ENCODE results near the gene EDARADD. TPM values are rescaled to one million over a fixed set of nuclear protein-coding genes. Genes with fewer than 3 reads are reported as not detected.
A peak's percentile ranks its signal among the peaks of the same experiment; 100 is the strongest.

EDARADD gene
- total RNA-seq, 1 donor from 2014 or later, result 17.0 TPM

DNA sequence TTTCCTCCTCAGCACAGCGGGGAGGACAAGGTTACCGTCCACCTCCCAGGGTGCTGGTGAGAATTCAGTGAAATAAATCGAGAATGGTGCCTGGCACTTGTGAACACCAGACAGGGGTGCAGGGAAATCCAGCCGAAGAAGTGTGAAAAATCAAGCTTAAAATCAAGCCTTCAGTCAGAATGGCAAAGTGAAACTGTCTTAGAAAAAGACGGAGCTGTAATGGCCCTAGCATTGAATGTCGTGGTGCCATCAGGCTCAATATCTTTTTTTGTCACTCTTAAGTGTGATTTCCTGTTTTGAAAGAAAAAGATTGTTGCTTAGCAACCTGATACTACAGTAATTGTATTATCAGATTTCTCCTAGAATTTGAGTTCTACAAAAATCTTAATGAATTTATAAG lies 22.1 kb downstream of the EDARADD start:
- Mint-ChIP-seq H3K4me3 (no peak overlapping the region), H3K36me3 (peaks cover 16% of the 10 kb centered on the region), H3K27me3 (ENCODE audit: low read depth) (no peaks in the 10 kb centered on the region), H3K4me1 (no peaks in the 10 kb centered on the region), H3K9me3 (no peaks in the 10 kb centered on the region), H3K27ac (peak overlapping the region; percentile 69)
- no peak for DNase-seq (ENCODE audit: low spot score in 2 of 2, unreplicated experiment in 2 of 2)
- TF ChIP-seq, protein P1, sequence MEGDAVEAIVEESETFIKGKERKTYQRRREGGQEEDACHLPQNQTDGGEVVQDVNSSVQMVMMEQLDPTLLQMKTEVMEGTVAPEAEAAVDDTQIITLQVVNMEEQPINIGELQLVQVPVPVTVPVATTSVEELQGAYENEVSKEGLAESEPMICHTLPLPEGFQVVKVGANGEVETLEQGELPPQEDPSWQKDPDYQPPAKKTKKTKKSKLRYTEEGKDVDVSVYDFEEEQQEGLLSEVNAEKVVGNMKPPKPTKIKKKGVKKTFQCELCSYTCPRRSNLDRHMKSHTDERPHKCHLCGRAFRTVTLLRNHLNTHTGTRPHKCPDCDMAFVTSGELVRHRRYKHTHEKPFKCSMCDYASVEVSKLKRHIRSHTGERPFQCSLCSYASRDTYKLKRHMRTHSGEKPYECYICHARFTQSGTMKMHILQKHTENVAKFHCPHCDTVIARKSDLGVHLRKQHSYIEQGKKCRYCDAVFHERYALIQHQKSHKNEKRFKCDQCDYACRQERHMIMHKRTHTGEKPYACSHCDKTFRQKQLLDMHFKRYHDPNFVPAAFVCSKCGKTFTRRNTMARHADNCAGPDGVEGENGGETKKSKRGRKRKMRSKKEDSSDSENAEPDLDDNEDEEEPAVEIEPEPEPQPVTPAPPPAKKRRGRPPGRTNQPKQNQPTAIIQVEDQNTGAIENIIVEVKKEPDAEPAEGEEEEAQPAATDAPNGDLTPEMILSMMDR (IDR thresholded peaks at IDR 0.05; ENCODE audit: unreplicated experiment), result no peak

DNA sequence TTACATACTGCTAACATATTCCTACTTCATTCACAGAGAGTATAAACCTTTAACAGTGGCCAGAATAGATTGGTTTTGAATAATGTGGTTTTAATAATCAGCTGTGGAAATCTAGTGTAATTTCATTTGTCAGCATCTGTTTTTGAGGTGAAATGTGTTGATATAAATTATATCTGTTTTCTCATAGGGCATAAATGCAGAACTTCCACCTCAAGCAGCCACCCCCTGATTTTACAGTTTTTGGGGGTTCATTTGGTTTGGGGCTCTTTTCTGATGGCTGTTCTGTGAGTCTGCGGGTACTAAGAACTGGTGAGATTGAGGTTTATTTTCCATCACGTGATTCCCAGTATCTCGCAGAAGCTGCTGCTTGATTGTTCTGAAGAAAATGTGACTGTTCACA lies 23.2 kb downstream of the EDARADD start:
- Mint-ChIP-seq H3K36me3 (peaks cover 11% of the 10 kb centered on the region), H3K27ac (no peak overlapping the region), H3K27me3 (ENCODE audit: low read depth) (no peaks in the 10 kb centered on the region), H3K4me3 (no peak overlapping the region), H3K4me1 (no peaks in the 10 kb centered on the region), H3K9me3 (no peaks in the 10 kb centered on the region)
- DNase-seq (ENCODE audit: low spot score in 2 of 2, unreplicated experiment in 2 of 2), result no peak
- TF ChIP-seq, protein P1 (IDR thresholded peaks at IDR 0.05; ENCODE audit: unreplicated experiment), result no peak

DNA sequence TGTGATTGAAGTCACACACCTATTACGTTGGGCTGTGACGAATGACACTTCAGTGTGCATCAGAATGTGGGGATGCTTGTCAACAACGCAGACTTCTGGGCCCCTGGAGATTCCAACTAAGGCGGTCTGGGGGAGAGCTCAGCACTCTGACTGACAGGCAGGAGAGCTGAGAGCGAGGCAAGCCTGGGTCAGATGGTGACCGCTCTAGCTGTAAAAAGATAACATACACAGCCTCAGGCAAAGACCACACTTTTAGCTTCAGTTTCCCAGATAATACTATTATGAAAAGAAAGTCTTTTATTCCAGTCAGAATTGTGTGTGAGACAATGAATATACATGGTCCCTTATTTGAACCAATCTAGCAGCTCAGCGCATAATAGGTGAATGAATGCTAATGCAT lies 25.4 kb downstream of the EDARADD start:
- H3K27ac Mint-ChIP-seq, result no peak overlapping the region
- TF ChIP-seq, protein P1 (IDR thresholded peaks at IDR 0.05; ENCODE audit: unreplicated experiment), result no peak
- H3K9me3 Mint-ChIP-seq, result no peaks in the 10 kb centered on the region
- no peak overlapping the region for H3K4me3 Mint-ChIP-seq
- DNase-seq (ENCODE audit: low spot score in 2 of 2, unreplicated experiment in 2 of 2), result no peak
- no peaks in the 10 kb centered on the region for H3K27me3 Mint-ChIP-seq (ENCODE audit: low read depth)
- no peaks in the 10 kb centered on the region for H3K4me1 Mint-ChIP-seq
- peaks cover 10% of the 10 kb centered on the region for H3K36me3 Mint-ChIP-seq

DNA sequence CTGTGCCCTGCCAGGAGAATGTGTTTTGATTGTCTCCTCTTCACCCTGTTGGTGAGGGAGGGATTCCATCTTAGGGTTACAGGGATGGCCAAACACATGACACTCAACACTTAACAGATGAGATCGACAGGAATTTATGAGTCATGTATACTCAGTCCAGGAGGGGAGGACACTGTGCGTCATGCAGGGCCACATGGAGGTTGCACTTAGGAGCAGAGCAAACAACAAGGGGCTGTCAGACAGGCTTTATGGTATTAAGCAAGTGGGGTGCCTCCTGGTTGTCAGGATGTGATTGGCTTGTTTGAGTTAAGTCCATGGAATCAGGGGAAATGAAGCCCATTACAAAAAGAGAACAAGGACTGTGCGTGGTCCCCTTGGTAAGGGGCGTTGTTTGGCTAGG lies 26.9 kb downstream of the EDARADD start:
- no peak overlapping the region for H3K4me3 Mint-ChIP-seq
- H3K4me1 Mint-ChIP-seq, result no peaks in the 10 kb centered on the region
- peaks cover 7% of the 10 kb centered on the region for H3K36me3 Mint-ChIP-seq
- no peaks in the 10 kb centered on the region for H3K27me3 Mint-ChIP-seq (ENCODE audit: low read depth)
- H3K27ac Mint-ChIP-seq, result no peak overlapping the region
- TF ChIP-seq, protein P1 (IDR thresholded peaks at IDR 0.05; ENCODE audit: unreplicated experiment), result no peak
- no peaks in the 10 kb centered on the region for H3K9me3 Mint-ChIP-seq
- no peak for DNase-seq (ENCODE audit: low spot score in 2 of 2, unreplicated experiment in 2 of 2)

DNA sequence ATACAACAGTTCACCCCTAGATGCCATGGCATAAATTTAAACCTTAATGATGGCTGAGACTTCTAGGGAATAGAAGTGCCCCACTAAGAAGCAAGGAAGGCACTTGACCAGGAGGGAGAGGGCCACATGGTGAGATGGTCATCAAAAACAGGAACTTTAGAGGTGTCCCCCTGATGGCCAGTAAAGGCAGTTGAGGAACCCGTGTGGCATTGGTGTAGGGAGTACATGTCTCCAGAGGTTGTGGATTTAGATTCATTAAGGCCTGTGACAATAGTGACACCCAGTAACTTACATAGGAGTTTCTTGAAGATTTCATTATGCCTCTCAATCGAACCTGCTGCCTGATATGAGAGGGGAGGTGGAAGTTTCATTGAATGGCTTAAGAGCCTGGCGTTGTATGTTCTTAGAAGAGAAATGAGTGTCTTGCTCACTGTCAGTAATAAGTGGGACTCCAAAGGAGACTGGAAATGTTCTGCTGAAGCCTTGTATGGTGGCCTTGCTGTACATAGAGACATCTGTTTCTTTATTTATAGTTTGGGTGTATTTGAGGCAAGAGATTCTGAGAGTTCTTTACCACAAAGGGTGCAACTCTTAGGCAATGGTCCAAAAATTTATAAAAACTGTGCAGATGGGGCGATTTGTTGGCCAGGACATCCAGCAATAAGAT lies 27.9 kb downstream of the EDARADD start:
- DNase-seq (ENCODE audit: low spot score in 2 of 2, unreplicated experiment in 2 of 2), result no peak
- H3K9me3 Mint-ChIP-seq, result no peaks in the 10 kb centered on the region
- no peaks in the 10 kb centered on the region for H3K27me3 Mint-ChIP-seq (ENCODE audit: low read depth)
- no peak overlapping the region for H3K27ac Mint-ChIP-seq
- H3K4me3 Mint-ChIP-seq, result no peak overlapping the region
- TF ChIP-seq, protein P1 (IDR thresholded peaks at IDR 0.05; ENCODE audit: unreplicated experiment), result no peak
- H3K4me1 Mint-ChIP-seq, result no peaks in the 10 kb centered on the region
- peaks cover 7% of the 10 kb centered on the region for H3K36me3 Mint-ChIP-seq

DNA sequence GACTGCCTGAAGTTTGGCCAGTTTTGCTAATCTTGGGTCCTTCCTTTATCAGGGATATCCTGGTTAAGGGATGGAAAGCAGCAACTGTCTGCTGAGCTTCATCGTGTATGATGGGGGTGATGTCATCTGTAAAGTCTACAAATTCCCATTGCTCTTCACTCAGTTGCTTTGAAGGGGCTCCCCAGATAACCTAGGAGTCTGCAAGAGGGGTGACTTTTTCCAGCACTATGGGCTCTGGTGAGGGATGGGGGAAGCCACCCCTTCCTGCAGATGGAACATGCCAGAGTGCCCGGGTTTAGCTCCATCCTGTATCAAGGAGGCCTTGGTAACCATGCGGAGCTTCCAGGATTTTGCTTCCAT lies 28.4 kb downstream of the EDARADD start:
- no peaks in the 10 kb centered on the region for H3K4me1 Mint-ChIP-seq
- no peak for DNase-seq (ENCODE audit: low spot score in 2 of 2, unreplicated experiment in 2 of 2)
- H3K27me3 Mint-ChIP-seq (ENCODE audit: low read depth), result no peaks in the 10 kb centered on the region
- H3K4me3 Mint-ChIP-seq, result no peak overlapping the region
- no peak overlapping the region for H3K27ac Mint-ChIP-seq
- no peaks in the 10 kb centered on the region for H3K9me3 Mint-ChIP-seq
- H3K36me3 Mint-ChIP-seq, result peaks cover 9% of the 10 kb centered on the region
- TF ChIP-seq, protein P1 (IDR thresholded peaks at IDR 0.05; ENCODE audit: unreplicated experiment), result no peak
